SK-N-SH treated with all-trans-retinoic acid at 6 μM for 48 hours (cell line): ENCODE data around the gene ACP4.
"Not testable (repeated sequence)": the region's sequence is repeated elsewhere in the genome, so short reads cannot be mapped to it uniquely, and the experiment has no call there.

Experiments
- ARNTL ChIP-seq: fragments of 450-650 bp; formaldehyde crosslinking; IDR thresholded peaks from 2 replicates; pipeline ENCODE4 v1.5.0; 2020; ENCODE audit warnings: low read depth, mild to moderate bottlenecking, moderate library complexity, borderline replicate concordance
- CREB5 ChIP-seq: fragments of 250-450 bp; sonication (Bioruptor Pico); IDR thresholded peaks from 2 replicates; pipeline ENCODE4 v1.5.1; 2020; ENCODE audit warnings: low read depth, mild to moderate bottlenecking, moderate library complexity
- CSRNP3 ChIP-seq: fragments of 250-450 bp; sonication (Bioruptor Pico); IDR thresholded peaks from 2 replicates; pipeline ENCODE4 v1.5.1; 2021; ENCODE audit warnings: mild to moderate bottlenecking, moderate library complexity
- GLIS3 ChIP-seq: fragments of 250-450 bp; sonication (Bioruptor Pico); IDR thresholded peaks from 2 replicates; pipeline ENCODE4 v1.5.0; 2020; ENCODE audit warnings: mild to moderate bottlenecking, moderate library complexity
- ISL1 ChIP-seq: fragments of 250-450 bp; sonication (Bioruptor Pico); IDR thresholded peaks from 2 replicates; pipeline ENCODE4 v2.1.2; 2022; ENCODE audit warnings: mild to moderate bottlenecking, moderate library complexity
- OSR1 ChIP-seq: fragments of 250-450 bp; sonication (Bioruptor Pico); IDR thresholded peaks from 2 replicates; pipeline ENCODE4 v1.8.0; 2022; ENCODE audit warnings: moderate library complexity, mild to moderate bottlenecking, inconsistent platforms
- PATZ1 ChIP-seq: fragments of 250-450 bp; sonication (Bioruptor Pico); IDR thresholded peaks from 2 replicates; pipeline ENCODE4 v1.8.0; 2020; ENCODE audit warnings: mild to moderate bottlenecking, moderate library complexity, borderline replicate concordance
- TCF4 ChIP-seq: fragments of 250-450 bp; sonication (Bioruptor Pico); IDR thresholded peaks from 2 replicates; pipeline ENCODE4 v1.8.0; 2021; ENCODE audit warnings: mild to moderate bottlenecking, moderate library complexity, borderline replicate concordance
- TOX ChIP-seq: fragments of 250-450 bp; sonication (Bioruptor Pico); IDR thresholded peaks from 2 replicates; pipeline ENCODE4 v1.8.0; 2021; ENCODE audit warnings: mild to moderate bottlenecking, moderate library complexity, borderline replicate concordance
- ZC3H10 ChIP-seq: fragments of 250-450 bp; sonication (Bioruptor Pico); IDR thresholded peaks from 2 replicates; pipeline ENCODE4 v1.5.1; 2021; ENCODE audit warnings: mild to moderate bottlenecking, moderate library complexity
- ZFP3 ChIP-seq: fragments of 250-450 bp; sonication (Bioruptor Pico); IDR thresholded peaks from 2 replicates; pipeline ENCODE4 v1.5.0; 2020; ENCODE audit warnings: mild to moderate bottlenecking, moderate library complexity
- ZNF565 ChIP-seq: fragments of 450-650 bp; formaldehyde crosslinking; conservative IDR thresholded peaks from 2 replicates; pipeline ENCODE4 v1.5.0; 2020; ENCODE audit warnings: low read depth, mild to moderate bottlenecking, moderate library complexity
- ZNF8 ChIP-seq: fragments of 450-650 bp; formaldehyde crosslinking; IDR thresholded peaks from 2 replicates; pipeline ENCODE4 v1.5.0; 2020; ENCODE audit warnings: mild to moderate bottlenecking, moderate library complexity

- TF ChIP-seq CSRNP3; TOX (CRISPR knock-in tag); ISL1; GLIS3 (CRISPR knock-in tag); PATZ1 (CRISPR knock-in tag); ZNF565 (CRISPR knock-in tag); ZFP3 (CRISPR knock-in tag); ZC3H10; OSR1 (CRISPR knock-in tag); ZNF8 (CRISPR knock-in tag); TCF4 (CRISPR knock-in tag); CREB5 (CRISPR knock-in tag); ARNTL (CRISPR knock-in tag): not testable (repeated sequence)
These were observed 23.5 kb upstream of the ACP4 start for GRCh38 chr19:50766746-50767145.
